Stimulated activated CD4-positive, alpha-beta T cell treated with anti-CD3 and anti-CD28 coated beads, TNF-alpha, amount 100 ng/mL, for 48 hours (primary cell): ENCODE results near the gene DGLUCY.
A peak's percentile ranks its signal among the peaks of the same experiment; 100 is the strongest.
"Not testable (repeated sequence)": the region's sequence is repeated elsewhere in the genome, so short reads cannot be mapped to it uniquely, and the experiment has no call there.

Source experiments
- DNase-seq, 3 donors: peaks; one replicate each; pipeline ENCODE4 v3.0.0-alpha.2; 2020; ENCODE audit warnings: low read depth in 3 of 3

The DGLUCY gene, protein sequence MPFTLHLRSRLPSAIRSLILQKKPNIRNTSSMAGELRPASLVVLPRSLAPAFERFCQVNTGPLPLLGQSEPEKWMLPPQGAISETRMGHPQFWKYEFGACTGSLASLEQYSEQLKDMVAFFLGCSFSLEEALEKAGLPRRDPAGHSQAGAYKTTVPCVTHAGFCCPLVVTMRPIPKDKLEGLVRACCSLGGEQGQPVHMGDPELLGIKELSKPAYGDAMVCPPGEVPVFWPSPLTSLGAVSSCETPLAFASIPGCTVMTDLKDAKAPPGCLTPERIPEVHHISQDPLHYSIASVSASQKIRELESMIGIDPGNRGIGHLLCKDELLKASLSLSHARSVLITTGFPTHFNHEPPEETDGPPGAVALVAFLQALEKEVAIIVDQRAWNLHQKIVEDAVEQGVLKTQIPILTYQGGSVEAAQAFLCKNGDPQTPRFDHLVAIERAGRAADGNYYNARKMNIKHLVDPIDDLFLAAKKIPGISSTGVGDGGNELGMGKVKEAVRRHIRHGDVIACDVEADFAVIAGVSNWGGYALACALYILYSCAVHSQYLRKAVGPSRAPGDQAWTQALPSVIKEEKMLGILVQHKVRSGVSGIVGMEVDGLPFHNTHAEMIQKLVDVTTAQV

DNA sequence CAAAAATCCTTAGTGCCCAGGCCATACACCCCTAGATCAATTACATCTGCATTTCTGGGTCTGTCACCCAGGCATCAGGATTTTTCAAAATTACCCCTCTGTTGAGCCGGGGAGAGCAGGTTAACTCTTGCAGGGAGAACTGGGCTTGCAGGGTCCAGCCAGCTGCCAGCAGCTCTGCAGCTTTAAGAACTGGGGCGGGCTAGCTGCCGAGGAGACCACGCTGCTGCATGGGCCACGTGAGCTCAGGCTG, at the start of gene DGLUCY:
Gene DGLUCY (plus strand): TSS at position 245 of the 250 bp plus-strand sequence. CDS start 46,222 bp downstream, outside the sequence.
- DNase-seq, result peak in 1 of 3 donors; percentile 39

DNA sequence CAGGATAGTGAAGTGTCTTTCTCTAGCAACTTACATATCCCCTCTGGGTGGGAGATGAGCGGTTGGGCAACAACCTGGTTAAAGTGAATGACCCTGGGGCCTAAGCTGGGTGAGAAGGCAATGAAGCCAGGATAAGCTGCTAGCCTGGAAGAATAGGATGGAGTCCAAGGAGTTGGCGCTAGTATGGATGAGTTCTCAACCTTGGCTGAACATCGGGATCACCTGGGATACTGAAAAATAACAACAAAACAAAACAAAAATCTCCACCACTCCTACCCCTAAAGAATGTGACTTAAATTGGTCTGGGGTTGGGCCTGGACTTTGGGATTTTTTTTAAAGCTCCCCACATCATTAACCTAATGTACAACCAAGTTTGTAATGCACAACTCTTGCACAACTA, 48.6 kb upstream of the DGLUCY start:
- no peak for DNase-seq

DNA sequence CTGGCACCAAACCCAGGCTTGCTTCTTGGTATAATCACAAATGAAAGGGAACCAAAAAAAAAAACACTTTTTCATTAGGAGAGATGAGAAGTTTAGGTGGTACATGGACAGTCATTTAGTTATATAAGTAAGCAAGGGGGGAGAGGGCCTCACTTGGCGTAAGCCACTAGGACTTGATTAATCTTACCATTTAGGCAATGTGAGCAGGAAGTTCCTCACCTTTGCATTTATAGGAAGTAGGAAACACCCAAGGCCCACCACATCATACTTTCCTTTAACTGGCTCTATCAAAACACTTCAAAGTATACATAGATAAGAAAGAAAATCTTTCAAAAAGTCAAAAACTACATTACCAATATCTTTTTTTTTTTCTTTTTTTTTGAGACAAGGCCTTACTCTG, 46.7 kb upstream of the DGLUCY start:
- DNase-seq, result no peak

DNA sequence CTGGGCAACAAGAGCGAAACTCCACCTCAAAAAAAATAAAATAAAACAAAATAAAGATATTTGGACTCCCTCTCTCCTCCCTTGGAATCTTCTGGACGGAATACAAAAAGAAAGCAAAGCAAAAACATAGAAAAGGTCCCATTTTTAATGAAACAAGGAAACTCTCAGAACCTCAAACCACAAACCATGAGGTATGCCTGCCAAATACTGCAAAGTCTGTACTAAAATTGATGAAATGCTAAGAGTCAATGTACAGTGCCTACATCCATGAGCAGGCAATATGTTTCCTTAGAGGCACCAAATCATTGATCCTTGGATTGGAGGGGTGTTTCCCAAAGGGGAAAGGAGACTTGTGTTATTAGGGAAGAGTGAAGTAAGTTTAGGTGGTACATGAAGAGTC, 45.2 kb upstream of the DGLUCY start:
- DNase-seq, result no peak

DNA sequence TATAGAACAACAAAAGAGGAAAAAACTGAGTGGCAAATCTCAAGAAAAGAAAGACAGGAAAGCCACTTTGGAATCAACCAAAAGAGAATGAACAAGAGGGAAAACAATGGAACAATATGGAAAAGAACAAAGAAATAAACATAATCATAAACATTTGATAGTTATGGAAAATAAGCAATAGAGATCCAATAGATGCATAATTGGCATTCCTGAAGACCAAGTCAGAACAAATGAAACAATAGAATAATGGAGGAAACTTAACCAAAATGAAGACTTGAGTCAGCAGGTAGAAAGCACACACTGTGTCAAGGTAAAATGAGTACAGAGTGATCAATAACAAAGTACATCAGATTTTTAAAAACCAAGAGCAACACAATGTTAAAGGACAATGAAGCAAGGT, 43.3 kb upstream of the DGLUCY start:
- DNase-seq, result no peak

DNA sequence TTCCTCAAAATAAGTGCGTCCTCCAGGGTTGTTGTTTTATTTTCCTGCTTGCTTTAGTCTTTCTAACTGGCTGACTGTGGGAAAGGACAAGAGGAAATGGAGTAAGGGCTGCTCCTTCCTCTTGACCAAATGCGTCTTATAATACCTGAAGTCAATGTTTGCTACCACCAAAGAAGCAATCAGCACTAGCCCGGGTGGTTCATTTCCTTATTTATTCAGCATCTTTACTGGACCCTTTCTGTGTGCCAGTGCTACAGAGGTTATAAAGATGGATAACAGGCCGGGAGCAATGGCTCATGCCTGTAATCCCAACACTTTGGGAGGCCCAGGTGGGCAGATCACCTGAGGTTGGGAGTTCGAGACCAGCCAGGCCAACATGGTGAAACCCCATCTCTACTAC, 38.3 kb upstream of the DGLUCY start:
- no peak for DNase-seq

DNA sequence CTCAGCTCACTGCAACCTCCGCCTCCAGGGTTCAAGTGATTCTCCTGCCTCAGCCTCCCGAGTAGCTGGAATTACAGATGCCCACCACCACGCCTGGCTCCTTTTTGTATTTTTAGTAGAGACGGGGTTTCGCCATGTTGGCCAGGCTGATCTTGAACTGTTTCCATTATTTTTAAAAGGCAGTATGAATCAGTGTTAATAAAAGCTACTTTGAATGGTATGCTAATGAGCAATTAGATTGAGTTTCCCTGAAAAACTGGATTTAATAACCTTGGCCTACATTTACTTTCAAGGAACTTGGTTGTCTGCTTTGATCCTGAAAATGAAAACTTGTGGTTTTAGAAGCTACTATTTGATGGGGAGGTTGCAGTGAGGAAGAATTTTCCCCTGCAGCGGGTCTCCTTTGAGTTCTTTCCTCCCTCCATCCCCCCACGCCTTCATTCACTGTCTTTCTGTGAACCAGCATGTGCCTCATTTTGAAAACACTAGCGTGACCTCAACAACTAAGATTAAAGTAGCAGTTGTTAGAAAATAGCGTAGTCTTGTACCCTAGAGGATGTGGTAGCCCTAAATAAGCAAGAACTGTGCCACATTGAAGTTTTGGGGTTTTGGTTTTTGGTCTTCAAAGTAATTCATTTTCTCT, 35.7 kb upstream of the DGLUCY start:
- DNase-seq, result peak; percentile 35 to 49 (median 35)

DNA sequence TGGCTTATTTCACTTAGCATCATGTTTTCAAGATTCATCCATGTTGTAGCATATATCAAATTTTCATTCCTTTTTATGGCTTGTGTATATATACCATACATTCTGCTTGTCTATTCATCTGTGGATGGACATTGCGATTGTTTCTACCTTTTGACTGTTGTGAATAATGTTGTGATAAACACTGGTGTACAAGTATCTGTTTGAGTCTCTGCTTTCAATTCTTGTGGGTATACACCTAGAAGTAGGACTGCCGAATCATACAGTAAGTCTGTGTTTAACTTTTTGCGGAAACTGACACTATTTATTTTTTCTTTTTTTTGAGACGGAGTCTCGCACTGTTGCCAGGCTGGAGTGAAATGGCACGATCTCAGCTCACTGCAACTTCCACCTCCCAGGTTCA, 33.8 kb upstream of the DGLUCY start:
- DNase-seq, result no peak

DNA sequence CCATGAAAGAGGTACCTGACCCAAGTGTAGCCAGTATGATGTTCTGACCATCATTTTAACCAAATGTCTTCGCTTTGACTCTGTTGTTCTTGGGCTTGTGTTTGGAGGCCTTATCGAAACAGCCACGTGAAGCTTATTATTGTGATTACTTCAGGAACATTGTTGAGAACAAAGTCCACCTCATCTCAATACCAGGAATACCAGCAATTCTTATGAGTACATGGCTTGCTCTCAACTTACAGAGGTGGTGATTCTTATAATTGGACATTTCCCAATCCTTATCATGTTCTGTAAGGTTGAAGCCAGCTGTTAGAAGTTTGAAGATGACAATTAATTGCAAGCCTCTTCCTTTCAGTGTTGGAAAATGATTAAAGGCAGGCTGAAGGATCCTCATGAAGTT, 31.6 kb upstream of the DGLUCY start:
- DNase-seq, result no peak

DNA sequence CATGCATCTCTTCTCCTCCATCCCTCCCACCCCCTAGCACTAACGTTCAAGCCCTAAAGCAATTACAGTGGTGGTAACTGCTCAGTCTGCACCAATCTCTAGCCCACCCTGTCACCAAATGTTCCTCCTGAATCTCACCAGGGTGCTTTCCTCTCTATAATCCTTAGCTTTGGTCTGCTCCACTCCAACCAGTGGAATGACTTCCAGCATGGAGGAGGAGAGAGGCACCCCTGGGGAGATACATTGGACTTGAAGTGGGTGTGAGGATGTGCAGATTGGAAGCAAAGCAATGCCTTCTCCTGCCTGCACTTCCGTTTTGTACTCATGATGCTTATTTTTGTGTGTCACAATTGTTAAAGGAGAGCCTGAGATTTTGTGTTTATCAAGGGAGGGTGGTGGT, 29.4 kb upstream of the DGLUCY start:
- DNase-seq, result no peak

DNA sequence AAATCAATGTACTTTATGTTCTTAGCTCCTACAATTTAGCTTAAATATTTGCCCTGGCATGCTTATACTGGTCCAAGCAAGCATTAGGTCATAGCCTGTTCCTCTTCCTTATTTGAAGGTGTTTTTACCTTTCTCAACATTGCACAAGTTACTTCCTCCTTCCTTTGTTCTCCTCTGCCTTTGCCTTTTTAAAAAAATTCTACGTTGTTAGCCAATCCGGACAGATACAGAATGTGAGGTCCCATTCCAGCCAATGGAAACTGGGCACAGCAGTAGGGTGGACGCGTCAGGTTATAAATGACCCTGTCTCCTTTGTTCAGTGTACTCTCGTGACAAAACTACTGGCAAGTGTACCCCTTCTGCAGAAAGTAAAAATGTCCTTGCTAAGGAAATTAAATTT, 26.4 kb upstream of the DGLUCY start:
- not testable (repeated sequence) for DNase-seq

DNA sequence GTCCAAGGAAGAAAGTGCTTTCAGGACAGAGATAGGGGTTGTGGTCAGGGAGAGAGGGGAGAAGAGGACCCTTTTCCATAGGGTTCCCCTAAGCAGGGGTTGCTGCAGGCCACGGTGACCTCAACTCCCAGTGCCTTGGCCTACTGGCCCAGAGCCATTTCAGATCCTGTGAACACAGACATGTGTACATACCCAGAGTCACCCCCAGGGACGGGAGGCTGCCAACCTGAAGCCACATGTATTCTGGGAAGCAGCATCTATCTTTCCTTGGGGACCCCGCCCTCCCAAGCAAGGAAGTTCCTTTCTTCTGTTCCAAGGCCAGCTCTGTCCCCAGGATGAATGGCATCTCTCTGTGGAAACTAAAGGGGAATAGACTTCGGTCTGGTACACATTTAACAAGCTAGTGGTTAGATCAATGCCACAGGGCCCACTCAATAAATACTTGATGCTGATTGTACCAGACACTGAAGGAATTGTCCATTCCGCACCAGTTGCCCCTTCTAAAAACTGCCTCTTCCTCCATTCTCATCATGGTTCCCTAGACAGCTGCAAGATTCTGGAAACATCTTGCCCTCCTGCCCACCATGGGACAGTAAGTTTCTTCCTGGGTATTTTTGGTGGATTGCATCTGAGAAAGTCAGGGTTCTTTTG, 25.2 kb upstream of the DGLUCY start:
- DNase-seq, result no peak

DNA sequence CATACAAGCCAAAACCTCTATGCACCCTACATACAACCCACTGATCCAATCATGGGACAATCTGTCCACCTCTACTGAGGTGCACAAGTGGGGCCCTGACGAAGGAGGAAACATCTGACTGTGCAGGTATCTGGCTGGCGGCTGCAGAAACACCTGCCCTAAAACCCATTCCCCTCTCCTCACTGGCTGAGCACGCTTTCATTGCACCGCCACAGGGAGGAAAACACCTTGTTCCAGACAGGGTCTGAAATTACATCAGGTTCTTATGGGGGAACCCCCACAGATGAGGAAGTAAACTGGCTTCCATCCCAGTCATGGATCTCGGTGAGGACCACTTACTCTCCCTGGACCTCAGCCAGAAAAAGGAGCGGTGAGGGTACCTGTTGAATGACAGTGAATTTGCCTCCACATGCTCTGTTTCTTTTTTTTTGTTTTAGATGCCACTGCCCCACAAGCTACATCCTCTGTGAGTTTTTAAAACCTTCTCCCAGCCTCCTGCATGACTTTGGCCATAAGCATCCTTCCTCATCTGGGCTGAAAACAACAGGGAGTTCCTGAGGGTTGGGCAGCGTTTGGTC, 23.8 kb upstream of the DGLUCY start:
- DNase-seq, result no peak

DNA sequence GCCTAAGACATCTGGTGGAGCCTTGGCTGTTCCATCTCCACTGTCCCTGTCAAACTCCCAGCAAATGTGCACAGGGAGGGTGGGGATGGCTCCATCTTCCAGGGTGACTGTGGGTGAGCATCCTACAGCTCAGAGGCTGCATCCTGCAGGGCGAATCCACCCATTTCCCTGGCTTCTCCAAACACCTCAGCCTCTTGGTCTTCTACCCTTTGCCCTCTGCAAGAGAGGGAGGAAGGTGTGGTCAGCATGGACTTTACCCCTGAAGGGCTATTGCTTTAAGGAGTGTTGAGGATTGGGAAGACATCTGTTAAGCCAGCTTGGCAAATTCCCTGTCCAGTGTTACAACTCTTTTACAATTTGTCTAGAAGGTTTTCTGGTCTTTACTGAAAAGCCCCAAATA, 23.1 kb upstream of the DGLUCY start:
- DNase-seq, result no peak

DNA sequence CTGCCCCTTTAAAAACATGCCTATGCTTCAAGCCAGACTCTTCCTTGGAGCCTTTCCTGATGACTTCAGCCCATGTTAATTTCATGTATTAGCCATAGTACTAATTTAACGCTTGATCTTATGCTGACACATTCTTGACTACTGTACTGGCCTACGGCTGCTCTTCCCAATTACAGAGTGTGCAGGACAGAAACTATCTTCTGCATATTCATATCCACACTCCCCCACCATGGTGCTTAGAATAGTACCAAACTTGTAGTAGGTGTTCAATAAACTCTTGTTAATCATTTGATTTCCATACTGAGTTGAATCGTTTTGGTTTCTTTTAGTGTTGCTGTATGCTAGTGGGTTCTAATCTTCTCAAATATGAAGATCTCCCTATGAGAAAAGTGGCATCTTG, 21.8 kb upstream of the DGLUCY start:
- no peak for DNase-seq

DNA sequence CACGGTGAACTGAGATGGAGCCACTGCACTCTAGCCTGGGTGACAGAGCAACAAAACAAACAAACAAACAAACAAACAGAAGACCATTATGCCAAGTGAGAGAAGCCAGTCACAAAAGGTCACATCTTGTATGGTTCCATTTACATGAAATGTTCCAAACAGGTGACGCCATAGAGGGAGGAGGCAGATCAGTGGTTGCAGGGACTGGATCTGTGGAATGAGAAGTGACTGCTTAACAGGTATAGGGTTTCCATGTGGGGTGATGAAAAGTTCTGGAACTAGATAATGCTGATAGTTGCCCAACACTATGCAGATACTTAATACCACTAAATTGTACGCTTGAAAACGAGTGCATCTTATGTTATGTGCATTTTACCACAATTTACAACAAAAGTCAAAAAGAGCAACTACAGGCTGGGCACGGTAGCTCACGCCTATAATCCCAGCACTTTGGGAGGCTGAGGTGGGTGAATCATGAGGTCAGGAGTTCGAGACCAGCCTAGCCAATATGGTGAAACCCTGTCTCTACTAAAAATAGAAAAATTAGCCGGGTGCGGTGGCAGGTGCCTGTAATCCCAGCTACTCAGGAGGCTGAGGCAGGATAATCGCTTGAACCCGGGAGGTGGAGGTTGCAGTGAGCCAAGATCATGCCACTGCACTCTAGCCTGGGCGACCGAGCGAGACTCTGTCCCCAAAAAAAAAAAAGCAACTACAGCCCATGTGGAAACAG, 20.0 kb upstream of the DGLUCY start:
- DNase-seq, result not testable (repeated sequence)

DNA sequence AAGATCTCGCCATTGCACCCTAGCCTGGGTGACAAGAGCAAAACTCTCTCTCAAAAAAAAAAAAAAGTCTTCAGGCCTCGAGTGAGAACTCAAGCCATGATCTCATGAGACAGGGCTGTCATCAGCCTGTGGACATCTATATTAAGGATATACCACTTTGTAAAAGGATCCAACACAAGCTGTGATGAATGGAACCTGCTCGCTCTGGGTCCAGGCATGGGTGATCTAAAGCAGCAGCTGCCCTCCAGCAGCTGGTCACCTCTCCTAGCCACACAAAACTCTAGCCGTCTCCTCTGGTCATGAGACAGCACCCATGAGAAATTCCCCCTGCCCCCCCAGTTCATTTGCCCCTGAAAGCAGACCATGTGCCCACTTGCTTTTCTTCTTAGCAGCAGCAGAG, 19.1 kb upstream of the DGLUCY start:
- DNase-seq, result no peak

DNA sequence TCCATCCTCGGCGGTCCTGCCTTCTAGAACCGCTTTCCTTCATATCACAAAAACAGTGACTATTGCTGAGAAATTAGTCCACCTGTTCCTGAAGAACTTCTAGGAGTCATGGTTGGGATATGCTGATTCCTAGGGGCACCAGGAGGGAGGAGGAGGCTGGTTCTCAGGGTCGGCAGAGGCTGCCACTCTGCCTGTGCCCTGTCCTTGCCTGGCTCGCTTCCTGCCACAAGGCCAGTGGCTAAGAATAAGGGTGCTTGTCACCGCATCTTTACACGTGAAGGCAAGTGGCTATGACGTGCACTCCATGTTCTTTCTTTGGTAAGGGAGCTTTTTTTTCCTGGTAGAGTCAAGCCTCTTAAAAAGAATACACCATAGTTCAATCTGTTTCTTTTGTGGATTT, 18.7 kb upstream of the DGLUCY start:
- no peak for DNase-seq

DNA sequence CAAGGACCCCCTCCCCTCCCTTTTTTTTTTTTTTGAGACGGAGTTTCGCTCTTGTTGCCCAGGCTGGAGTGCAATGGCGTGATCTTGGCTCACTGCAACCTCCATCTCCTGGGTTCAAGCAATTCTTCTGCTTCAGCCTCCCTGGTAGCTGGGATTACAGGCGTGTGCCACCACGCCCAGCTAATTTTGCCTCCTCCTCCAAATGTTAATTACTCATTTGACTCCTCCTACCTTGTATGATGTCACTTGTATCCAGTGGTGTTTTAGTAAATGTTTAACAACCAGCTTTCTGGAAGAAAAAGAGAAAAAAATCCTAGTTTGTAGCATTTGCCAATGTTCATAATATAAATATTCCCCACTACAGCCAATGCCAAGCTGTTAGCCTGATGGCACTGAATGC, 16.2 kb upstream of the DGLUCY start:
- DNase-seq, result not testable (repeated sequence)

DNA sequence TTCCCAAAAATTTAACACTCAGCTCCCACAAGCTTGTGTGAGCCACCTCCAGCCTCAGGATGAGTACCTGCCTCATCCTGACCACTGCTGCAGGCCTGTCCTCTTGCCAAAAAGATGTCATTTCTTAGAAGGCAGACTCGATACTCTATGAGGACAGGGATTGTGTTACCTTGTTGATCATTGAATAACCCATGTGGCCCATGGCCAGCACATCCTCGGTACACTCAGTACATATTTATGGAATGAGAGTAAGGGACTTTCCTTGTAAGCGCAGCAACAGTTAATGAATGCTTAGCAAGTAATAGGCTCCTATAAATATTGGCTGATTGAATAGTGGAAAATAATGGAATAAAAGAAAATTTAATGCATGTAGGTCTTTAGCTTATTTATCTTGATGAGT, 15.3 kb upstream of the DGLUCY start:
- no peak for DNase-seq

DNA sequence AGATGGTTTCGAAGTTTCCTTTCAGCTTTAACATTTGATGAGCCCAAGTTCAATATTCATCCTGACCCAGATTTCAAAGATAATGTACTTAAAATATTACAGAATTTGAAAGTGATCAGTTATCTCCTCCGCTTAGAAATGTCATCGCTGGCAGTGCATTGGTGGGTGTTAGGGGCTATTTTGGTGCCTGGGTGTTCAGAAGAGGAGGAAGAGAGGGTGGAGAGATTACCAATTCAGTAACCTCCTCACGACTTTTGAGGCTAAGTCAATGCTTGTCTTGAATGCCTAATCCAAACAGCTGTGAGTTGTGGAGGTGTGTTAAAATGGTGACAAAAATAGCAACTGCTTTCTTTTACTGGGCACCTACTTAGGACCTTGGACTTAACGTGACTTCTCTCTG, 13.8 kb upstream of the DGLUCY start:
- DNase-seq, result no peak

DNA sequence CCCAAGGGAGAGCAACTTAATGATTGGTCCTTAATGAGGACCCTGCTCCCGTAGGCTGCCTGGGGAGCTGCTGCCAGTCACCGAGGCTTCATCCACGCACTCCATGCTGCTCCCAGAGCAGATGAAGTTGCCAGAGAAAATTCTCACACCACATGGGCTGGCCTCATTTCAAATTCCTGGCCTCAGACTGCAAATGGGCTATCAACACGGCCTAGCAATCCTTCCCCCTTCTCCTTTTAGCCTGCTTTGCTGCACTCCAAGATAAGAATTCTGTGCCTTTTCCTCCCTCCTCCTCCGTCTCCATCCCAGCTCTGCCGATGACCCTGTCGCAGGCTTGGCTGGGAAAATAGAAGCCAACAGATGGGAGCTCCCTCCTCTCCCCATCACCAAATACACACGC, 10.8 kb upstream of the DGLUCY start:
- no peak for DNase-seq
